ENCODE measurements around the gene ADORA3. TPM values are rescaled to one million over a fixed set of nuclear protein-coding genes. Genes with fewer than 3 reads are reported as not detected.

Gene ADORA3
- total RNA-seq, 5 donors from 2014 or later (not counting 1 experiment from before 2014, with no cell fraction given): 0.30 TPM; not detected in 4

- H3K4me3 ChIP-seq (ENCODE audit: control insufficient read depth in 1 of 2, extremely low read depth in 1 of 2, low read length in 1 of 2): no peak overlapping the region
- no peaks in the 10 kb centered on the region for H3K9me3 ChIP-seq
- Mint-ChIP-seq H3K27ac (peak overlapping the region in 1 of 2 donors; percentile 23), H3K9me3 (no peaks in the 10 kb centered on the region), H3K4me3 (no peak overlapping the region), H3K27me3 (no peaks in the 10 kb centered on the region), H3K36me3 (peaks cover 50% of the 10 kb centered on the region), H3K4me1 (peaks cover 20 to 34% (median 25%) of the 10 kb centered on the region in 3 donors)
- H3K27me3 ChIP-seq (replicated peaks in 1 of 2; ENCODE audit: control insufficient read depth in 2 of 2, extremely low read depth in 1 of 2, insufficient read depth in 2 of 2, low read length in 1 of 2): no peaks in the 10 kb centered on the region
- ChIA-PET POLR2A (interaction anchor here in 1 of 2 donors (0.6 to 0.7 kb wide), 2 partner anchors 16 to 1950 kb away, joined by 3 to 4 read pairs; no protein-coding TSS in a partner anchor), CTCF (interaction anchor here in 1 of 2 donors (0.6 to 1.0 kb wide), 2 partner anchors 45 to 242 kb away, joined by 4 to 9 read pairs; no protein-coding TSS in a partner anchor)
- 87% methylated on average over 3 of the region's 4 CpGs for WGBS (ENCODE audit: insufficient coverage)
- no peak overlapping the region for H3K27ac ChIP-seq (ENCODE audit: low read length)
- DNase-seq (no peak), ATAC-seq (replicated peaks in 1 of 4) (no peak)
- peaks cover under 1 to 2% of the 10 kb centered on the region in 2 experiments for H3K4me1 ChIP-seq (ENCODE audit: control insufficient read depth in 1 of 2, extremely low read depth in 1 of 2, insufficient read depth in 2 of 2, low read length in 2 of 2)
- peaks cover 2 to 42% of the 10 kb centered on the region in 2 donors for H3K36me3 ChIP-seq (ENCODE audit: control insufficient read depth in 2 of 2, extremely low read depth in 1 of 2, insufficient read depth in 1 of 2, low read length in 1 of 2)
Observed at GRCh38 chr1:111463029-111463683, 40.3 kb downstream of the ADORA3 start.

- Mint-ChIP-seq H3K4me1 (peaks cover 20 to 40% (median 28%) of the 10 kb centered on the region in 3 donors), H3K27ac (no peak overlapping the region), H3K36me3 (peaks cover 55% of the 10 kb centered on the region), H3K27me3 (no peaks in the 10 kb centered on the region), H3K9me3 (no peaks in the 10 kb centered on the region), H3K4me3 (no peak overlapping the region)
- ATAC-seq (replicated peaks in 1 of 4) (no peak), DNase-seq (no peak)
- POLR2A ChIA-PET: interaction anchor here in 1 of 2 donors (0.8 kb wide), 1 partner anchor 13 kb away, joined by 3 read pairs; no protein-coding TSS in a partner anchor
- peaks cover 2 to 47% of the 10 kb centered on the region in 2 donors for H3K36me3 ChIP-seq (ENCODE audit: control insufficient read depth in 2 of 2, extremely low read depth in 1 of 2, insufficient read depth in 1 of 2, low read length in 1 of 2)
- H3K4me3 ChIP-seq (ENCODE audit: control insufficient read depth in 1 of 2, extremely low read depth in 1 of 2, low read length in 1 of 2): no peak overlapping the region
- no peak overlapping the region for H3K27ac ChIP-seq (ENCODE audit: low read length)
- no CpG with 5 or more reads among the region's 4 CpGs for WGBS (ENCODE audit: insufficient coverage)
- CTCF ChIA-PET: interaction anchor here in 1 of 2 donors (1.0 kb wide), 1 partner anchor 45 kb away, joined by 4 read pairs; no protein-coding TSS in a partner anchor
- no peaks in the 10 kb centered on the region for H3K27me3 ChIP-seq (replicated peaks in 1 of 2; ENCODE audit: control insufficient read depth in 2 of 2, extremely low read depth in 1 of 2, insufficient read depth in 2 of 2, low read length in 1 of 2)
- no peaks in the 10 kb centered on the region for H3K4me1 ChIP-seq (ENCODE audit: control insufficient read depth in 1 of 2, extremely low read depth in 1 of 2, insufficient read depth in 2 of 2, low read length in 2 of 2)
- H3K9me3 ChIP-seq: no peaks in the 10 kb centered on the region
Observed at GRCh38 chr1:111462370-111463028, 40.9 kb downstream of the ADORA3 start.

DNA sequence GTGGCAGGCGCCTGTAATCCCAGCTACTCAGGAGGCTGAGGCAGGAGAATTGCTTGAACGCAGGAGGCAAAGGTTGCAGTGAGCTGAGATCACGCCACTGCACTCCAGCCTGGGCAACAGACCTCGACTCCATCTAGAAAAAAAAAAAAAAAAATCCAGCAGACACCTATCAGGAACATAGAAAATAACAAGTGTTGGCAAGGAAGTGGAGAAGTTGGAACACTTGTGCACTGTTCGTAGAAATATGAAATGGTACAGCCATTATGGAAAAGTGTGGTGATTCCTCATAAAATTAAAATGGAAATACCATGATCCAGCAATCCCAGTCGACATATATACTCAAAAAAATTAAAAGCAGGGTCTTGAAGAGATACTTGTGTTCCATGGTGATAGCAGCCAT is 41.7 kb downstream of the ADORA3 start:
- ChIA-PET POLR2A (interaction anchor here in 1 of 2 donors (0.8 kb wide), 1 partner anchor 13 kb away, joined by 3 read pairs; no protein-coding TSS in a partner anchor), CTCF (no interaction called here)
- Histone ChIP-seq H3K9me3 (no peaks in the 10 kb centered on the region), H3K4me1 (ENCODE audit: control insufficient read depth in 1 of 2, extremely low read depth in 1 of 2, insufficient read depth in 2 of 2, low read length in 2 of 2) (no peaks in the 10 kb centered on the region), H3K27ac (ENCODE audit: low read length) (no peak overlapping the region), H3K4me3 (ENCODE audit: control insufficient read depth in 1 of 2, extremely low read depth in 1 of 2, low read length in 1 of 2) (no peak overlapping the region), H3K36me3 (ENCODE audit: control insufficient read depth in 2 of 2, extremely low read depth in 1 of 2, insufficient read depth in 1 of 2, low read length in 1 of 2) (peaks cover 2 to 54% of the 10 kb centered on the region in 2 donors), H3K27me3 (replicated peaks in 1 of 2; ENCODE audit: control insufficient read depth in 2 of 2, extremely low read depth in 1 of 2, insufficient read depth in 2 of 2, low read length in 1 of 2) (no peaks in the 10 kb centered on the region)
- H3K36me3 Mint-ChIP-seq: peaks cover 59% of the 10 kb centered on the region
- no peak for DNase-seq
- H3K27ac Mint-ChIP-seq: no peak overlapping the region
- no peak for ATAC-seq (replicated peaks in 1 of 4)
- H3K9me3 Mint-ChIP-seq: no peaks in the 10 kb centered on the region
- peaks cover 23 to 41% (median 31%) of the 10 kb centered on the region in 3 donors for H3K4me1 Mint-ChIP-seq
- WGBS (ENCODE audit: insufficient coverage): no CpG with 5 or more reads among the region's 6 CpGs
- no peaks in the 10 kb centered on the region for H3K27me3 Mint-ChIP-seq
- no peak overlapping the region for H3K4me3 Mint-ChIP-seq

DNA sequence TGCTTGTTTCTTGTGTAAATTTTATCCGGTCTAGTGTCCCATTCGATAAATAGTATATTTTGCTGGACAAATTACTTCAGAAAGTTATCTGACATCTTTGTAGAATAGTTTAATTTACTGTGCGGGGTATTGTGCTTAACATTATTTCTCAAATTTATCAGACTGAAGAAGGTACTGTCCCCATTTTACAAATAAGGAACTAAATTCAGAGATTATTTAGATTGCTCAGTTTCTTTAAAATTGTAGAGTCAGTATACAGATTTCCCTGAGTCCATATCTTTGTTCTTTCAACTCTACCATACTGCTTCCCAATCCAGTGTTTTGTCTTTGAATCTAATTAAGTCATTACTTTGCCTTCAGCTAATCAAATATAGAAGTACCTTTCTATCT is 47.8 kb downstream of the ADORA3 start:
- Mint-ChIP-seq H3K36me3 (peaks cover 64% of the 10 kb centered on the region), H3K27ac (peak overlapping the region in 1 of 2 donors; percentile 31), H3K4me3 (peak overlapping the region in 1 of 3 donors; percentile 31), H3K9me3 (no peaks in the 10 kb centered on the region), H3K27me3 (no peaks in the 10 kb centered on the region), H3K4me1 (peaks cover 65 to 67% (median 66%) of the 10 kb centered on the region in 3 donors)
- H3K27ac ChIP-seq (ENCODE audit: low read length): no peak overlapping the region
- no CpG with 5 or more reads among the region's 3 CpGs for WGBS (ENCODE audit: insufficient coverage)
- DNase-seq: no peak
- peaks cover 23 to 28% of the 10 kb centered on the region in 2 experiments for H3K4me1 ChIP-seq (ENCODE audit: control insufficient read depth in 1 of 2, extremely low read depth in 1 of 2, insufficient read depth in 2 of 2, low read length in 2 of 2)
- no peak for ATAC-seq (replicated peaks in 1 of 4)
- H3K27me3 ChIP-seq (replicated peaks in 1 of 2; ENCODE audit: control insufficient read depth in 2 of 2, extremely low read depth in 1 of 2, insufficient read depth in 2 of 2, low read length in 1 of 2): no peaks in the 10 kb centered on the region
- H3K9me3 ChIP-seq: no peaks in the 10 kb centered on the region
- ChIA-PET POLR2A (no interaction called here), CTCF (no interaction called here)
- H3K36me3 ChIP-seq (ENCODE audit: control insufficient read depth in 2 of 2, extremely low read depth in 1 of 2, insufficient read depth in 1 of 2, low read length in 1 of 2): peaks cover 4 to 77% of the 10 kb centered on the region in 2 donors
- no peak overlapping the region for H3K4me3 ChIP-seq (ENCODE audit: control insufficient read depth in 1 of 2, extremely low read depth in 1 of 2, low read length in 1 of 2)

DNA sequence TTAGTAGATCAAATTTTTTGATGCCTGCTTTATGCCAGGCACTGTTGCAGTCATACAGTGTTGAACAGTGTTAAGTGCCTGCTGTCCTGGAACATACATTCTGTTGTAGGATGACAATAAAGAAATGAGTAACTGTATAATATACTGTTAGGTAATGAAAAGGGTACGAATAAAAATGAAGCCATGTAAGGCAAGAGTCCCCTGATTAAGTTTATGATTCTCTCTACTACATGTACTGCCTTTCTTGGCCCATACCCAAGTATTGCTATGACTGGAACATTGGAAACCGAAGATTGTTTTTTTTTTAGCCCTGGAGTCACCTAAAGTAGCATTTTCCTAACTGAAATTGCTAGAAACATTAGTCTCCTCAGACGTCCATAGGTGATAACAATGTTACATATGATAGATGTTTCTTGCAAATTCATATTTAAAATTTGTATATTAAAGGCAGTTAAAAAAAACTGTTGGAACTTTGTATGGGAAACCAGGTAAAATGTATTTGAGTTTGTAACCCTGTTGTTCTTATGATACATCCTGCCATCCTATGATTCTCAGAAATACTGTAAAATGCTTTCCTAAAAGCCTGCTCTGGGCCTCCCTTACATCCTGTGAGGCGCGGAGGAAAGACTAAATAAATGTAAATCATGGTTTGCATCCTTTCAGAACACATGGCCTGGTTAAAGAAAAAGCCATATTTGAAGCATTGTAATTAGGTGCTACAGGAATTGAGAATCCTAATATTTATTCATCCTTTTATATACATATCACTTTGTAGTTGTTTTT is 48.4 kb downstream of the ADORA3 start:
- peaks cover 62% of the 10 kb centered on the region for H3K36me3 Mint-ChIP-seq
- no peak for ATAC-seq (replicated peaks in 1 of 4)

GRCh38 chr1:111453706-111454105 is 49.7 kb downstream of the ADORA3 start:
- CTCF ChIA-PET: interaction anchor here (0.6 to 1.2 kb wide), 5 partner anchors 11 to 261 kb away, joined by 3 to 5 read pairs (median 3); no protein-coding TSS in a partner anchor
- Histone ChIP-seq H3K9me3 (no peaks in the 10 kb centered on the region), H3K4me3 (ENCODE audit: control insufficient read depth in 1 of 2, extremely low read depth in 1 of 2, low read length in 1 of 2) (no peak overlapping the region), H3K27ac (ENCODE audit: low read length) (no peak overlapping the region), H3K4me1 (ENCODE audit: control insufficient read depth in 1 of 2, extremely low read depth in 1 of 2, insufficient read depth in 2 of 2, low read length in 2 of 2) (peaks cover 29 to 35% of the 10 kb centered on the region in 2 experiments), H3K27me3 (replicated peaks in 1 of 2; ENCODE audit: control insufficient read depth in 2 of 2, extremely low read depth in 1 of 2, insufficient read depth in 2 of 2, low read length in 1 of 2) (no peaks in the 10 kb centered on the region), H3K36me3 (ENCODE audit: control insufficient read depth in 2 of 2, extremely low read depth in 1 of 2, insufficient read depth in 1 of 2, low read length in 1 of 2) (peaks cover 2 to 63% of the 10 kb centered on the region in 2 donors)
- Mint-ChIP-seq H3K27me3 (no peaks in the 10 kb centered on the region), H3K9me3 (no peaks in the 10 kb centered on the region), H3K36me3 (peaks cover 58% of the 10 kb centered on the region), H3K27ac (no peak overlapping the region), H3K4me1 (peaks cover 80 to 84% (median 80%) of the 10 kb centered on the region in 3 donors), H3K4me3 (peak overlapping the region in 1 of 3 donors; percentile 0)
- no peak for DNase-seq
- no CpG with 5 or more reads among the region's 3 CpGs for WGBS (ENCODE audit: insufficient coverage)
- ATAC-seq (replicated peaks in 1 of 4): no peak
- POLR2A ChIA-PET: interaction anchor here in 1 of 2 donors (0.9 kb wide), 1 partner anchor 17 kb away, joined by 5 read pairs; no protein-coding TSS in a partner anchor

More for the DNA sequence above, 48.4 kb downstream of the ADORA3 start:
- POLR2A ChIA-PET: interaction anchor here in 1 of 2 donors (0.6 kb wide), 1 partner anchor 170 kb away, joined by 4 read pairs; no protein-coding TSS in a partner anchor
- H3K36me3 ChIP-seq (ENCODE audit: control insufficient read depth in 2 of 2, extremely low read depth in 1 of 2, insufficient read depth in 1 of 2, low read length in 1 of 2): peaks cover 4 to 74% of the 10 kb centered on the region in 2 donors
- no peak for DNase-seq
- H3K4me1 ChIP-seq (ENCODE audit: control insufficient read depth in 1 of 2, extremely low read depth in 1 of 2, insufficient read depth in 2 of 2, low read length in 2 of 2): peaks cover 27 to 33% of the 10 kb centered on the region in 2 experiments
- peak overlapping the region in 1 of 3 donors; percentile 31 for H3K4me3 Mint-ChIP-seq
- peaks cover 71 to 72% (median 72%) of the 10 kb centered on the region in 3 donors for H3K4me1 Mint-ChIP-seq
- no CpG with 5 or more reads among the region's 5 CpGs for WGBS (ENCODE audit: insufficient coverage)
- H3K27ac ChIP-seq (ENCODE audit: low read length): no peak overlapping the region
- no peaks in the 10 kb centered on the region for H3K27me3 ChIP-seq (replicated peaks in 1 of 2; ENCODE audit: control insufficient read depth in 2 of 2, extremely low read depth in 1 of 2, insufficient read depth in 2 of 2, low read length in 1 of 2)
- CTCF ChIA-PET: no interaction called here
- no peaks in the 10 kb centered on the region for H3K27me3 Mint-ChIP-seq
- H3K27ac Mint-ChIP-seq: peak overlapping the region; percentile 49 to 68
- no peak overlapping the region for H3K4me3 ChIP-seq (ENCODE audit: control insufficient read depth in 1 of 2, extremely low read depth in 1 of 2, low read length in 1 of 2)
- H3K9me3 Mint-ChIP-seq: no peaks in the 10 kb centered on the region
- H3K9me3 ChIP-seq: no peaks in the 10 kb centered on the region

Measured in T-cell (primary cell).